CD4-positive, alpha-beta T cell treated with Interleukin-15 for 1 hour (primary cell): ENCODE results near the gene LRRC27.

ENCODE experiments used
- DNase-seq: peaks from one replicate; pipeline ENCODE4 v3.0.0-alpha.2; 2020

The LRRC27 gene

DNA sequence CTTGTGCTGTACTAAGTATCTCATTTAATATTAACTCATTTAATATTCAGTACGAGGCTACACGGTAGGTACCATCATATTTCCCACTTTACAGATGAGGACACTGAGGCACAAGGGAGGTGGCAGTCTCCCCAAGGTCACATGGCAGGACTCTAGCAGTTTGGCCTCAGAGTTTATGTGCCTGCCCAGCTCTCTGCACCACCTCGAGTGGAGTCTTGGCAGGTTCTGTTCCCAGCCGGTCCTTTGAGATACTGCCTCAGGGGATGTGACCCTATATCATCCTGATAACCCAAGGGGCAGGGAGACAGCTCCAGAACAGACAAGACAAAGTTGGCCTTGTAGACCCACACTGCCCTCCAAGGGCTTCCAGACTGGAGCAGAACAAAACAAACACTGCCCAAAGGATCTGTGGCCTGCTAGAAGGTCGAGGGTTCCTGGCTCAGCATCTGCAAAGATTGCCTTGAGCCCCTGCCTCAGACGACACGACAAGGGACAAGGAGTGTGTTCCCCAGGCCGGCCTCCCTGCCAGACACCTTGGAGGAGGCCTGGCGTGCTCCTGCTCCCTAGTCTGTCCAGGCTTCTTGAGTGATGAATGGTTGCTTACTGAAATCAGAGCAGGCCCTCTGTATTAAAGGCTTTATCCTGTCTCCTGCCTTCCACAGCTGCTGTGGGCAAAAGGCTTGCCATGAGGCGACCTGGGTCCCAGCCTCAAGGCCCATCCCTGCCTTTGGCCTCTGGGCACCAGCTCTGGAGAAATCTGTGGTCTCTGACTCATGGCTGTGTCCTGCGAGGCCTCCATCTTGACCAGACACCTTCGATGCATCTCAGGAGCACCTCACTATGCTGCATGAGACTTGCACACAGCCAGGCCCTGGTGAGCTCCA lies 61.1 kb downstream of the LRRC27 start:
- DNase-seq: no peak

DNA sequence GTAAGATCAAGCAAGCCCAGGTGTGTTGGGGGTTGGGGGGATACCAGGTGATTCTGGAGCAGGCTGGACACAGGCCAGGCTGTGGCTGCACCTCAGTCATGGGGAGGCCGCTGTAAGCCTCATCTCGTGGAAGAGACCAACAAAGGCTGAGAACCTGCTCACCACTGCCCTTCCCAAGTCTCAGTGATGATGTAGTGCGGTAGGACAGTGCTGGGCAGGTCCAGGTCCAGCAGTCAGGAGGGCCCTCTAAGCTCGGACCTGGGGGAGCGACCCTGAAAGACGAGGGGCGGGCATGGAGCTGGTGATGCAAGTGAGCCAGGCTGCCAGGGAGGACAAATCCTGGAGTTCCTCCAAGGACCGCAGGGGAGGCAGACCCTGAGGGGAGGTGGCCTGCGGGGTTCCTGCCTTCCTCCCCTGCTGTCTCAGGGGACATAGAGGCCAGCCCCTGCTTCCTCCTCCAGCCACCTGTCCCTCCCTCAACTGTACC lies 61.7 kb downstream of the LRRC27 start:
- no peak for DNase-seq

DNA sequence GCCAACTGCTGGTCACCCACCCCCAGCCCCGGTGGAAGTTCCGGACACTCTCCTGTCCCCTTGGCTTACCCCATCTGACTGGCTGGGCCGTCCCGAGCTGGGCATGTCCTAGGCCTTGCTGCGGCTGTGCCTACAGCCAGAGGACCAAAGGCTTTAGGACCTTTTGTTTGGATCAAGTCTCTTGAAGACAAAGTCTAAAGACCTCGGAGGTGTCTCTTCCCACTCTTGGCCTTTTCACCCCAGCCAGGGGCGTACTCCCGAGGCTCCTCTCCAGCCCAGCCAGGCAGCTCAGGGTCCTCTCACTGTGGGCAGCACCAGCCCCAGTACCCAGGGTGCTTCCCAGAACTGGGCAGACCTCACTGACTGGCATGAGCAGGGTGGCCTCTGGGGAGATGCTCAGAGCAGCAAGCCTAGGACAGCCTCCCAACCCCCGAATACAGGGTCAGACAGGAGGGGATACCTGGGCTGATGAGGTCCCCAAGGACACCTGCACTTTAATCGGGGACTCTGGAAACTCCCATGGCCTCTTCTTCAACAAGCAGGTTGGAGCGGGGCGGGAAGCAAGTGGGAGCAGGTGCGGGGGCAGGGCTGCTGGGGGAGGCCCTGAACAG lies 62.3 kb downstream of the LRRC27 start:
- DNase-seq: no peak

DNA sequence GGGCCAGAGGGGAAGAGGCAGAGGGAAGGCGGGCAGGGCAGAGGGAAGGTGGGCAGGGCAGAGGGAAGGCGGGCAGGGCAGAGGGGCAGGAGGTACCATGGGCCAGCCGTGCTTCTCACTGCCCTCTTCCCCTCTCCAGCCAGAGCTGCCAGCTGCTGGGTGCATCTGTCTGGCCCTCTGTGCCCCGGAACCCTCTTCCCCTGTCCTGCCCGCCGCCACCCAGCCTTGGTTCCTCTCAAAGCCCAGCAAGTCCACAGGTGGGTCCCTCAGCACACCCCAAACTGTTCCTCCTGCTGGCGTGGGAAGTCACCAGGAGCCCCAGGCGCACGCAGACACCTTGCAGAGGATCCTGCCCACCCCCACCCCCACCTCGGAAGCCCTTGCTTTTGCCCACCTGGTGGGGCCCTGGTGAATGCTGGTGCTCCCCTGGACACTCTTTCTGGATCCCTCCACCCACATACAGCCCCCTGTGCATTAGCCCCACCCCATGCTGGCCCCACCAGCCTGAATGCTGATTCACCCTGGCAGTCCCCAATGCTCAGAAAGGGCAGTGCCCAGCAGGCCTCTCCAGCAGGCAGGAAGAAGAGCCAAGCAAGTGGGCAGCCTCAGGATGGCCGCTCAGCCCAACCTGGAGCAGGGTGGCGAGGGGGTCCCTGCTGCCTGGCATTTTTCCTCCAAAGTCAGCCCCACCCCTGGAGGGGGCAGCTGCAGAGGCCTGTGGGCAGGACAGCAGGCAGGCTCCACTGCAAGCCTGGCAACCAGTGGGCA lies 63.1 kb downstream of the LRRC27 start:
- no peak for DNase-seq

DNA sequence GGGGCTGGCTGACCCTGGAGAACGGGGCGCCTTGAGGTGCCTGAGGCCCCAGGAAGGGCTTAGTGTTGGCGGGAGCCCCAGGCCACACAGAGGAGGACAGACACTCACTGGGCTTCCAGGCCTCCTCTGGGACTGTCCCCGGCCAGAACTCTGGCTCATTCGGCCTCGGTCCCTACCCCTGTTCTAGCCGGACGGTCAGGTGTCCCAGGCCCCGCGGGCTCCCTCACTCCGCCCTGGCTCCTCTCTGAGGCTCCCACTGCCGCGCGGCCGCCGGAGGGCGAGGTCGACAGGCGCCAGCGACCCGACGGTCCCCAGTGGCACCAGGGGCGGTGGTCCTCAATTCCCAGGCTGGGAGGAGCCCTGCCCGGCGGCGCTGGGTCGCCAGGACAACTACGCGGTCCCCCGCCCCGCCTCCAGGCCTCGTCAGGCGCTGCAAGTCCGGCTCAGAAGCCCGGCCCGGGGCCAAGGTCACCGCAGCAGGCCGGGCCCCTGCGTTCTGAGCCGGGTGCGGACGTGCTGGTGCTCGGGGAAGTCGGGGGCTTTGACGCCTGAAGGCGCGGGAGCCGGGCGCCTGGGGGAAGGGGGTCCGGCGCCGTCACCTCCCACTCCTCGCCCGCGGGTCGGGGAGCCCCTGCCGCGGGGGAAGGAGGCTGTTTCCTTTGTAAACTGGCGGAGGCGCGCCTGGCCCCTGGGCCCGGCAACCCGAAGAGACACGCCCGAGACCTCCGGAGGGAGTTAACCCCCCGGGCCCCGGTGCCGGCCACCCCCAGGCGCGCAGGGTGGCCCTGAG lies 63.9 kb downstream of the LRRC27 start:
- DNase-seq: peak; percentile 35

DNA sequence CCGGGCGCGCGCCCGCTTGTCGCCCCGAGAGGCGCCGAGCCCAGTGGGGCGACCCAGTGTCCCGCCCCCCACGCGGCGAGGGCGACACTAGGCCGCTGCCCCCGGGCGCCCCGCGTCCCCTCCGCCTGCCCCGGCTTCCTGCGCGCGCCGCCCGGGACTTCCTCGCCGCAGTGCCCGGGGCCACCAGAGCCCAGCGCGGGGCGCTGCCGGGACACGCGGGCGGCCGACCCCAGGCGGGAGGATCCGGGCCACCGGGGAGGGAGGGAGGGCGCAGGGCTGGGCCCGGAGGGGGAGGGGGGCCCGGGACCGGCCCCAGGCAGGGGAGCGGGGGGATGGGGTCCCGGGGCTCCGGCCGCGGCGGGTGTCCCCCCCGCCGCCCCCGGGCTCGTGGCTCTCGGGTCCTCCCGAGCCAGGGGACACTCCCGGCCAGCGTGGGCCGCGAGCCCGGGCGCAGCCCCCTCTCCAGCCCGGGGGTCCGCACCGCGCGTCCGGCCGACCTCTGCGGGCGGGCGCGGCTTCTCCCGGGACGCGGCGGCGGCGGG lies 64.6 kb downstream of the LRRC27 start:
- DNase-seq: peak; percentile 80

DNA sequence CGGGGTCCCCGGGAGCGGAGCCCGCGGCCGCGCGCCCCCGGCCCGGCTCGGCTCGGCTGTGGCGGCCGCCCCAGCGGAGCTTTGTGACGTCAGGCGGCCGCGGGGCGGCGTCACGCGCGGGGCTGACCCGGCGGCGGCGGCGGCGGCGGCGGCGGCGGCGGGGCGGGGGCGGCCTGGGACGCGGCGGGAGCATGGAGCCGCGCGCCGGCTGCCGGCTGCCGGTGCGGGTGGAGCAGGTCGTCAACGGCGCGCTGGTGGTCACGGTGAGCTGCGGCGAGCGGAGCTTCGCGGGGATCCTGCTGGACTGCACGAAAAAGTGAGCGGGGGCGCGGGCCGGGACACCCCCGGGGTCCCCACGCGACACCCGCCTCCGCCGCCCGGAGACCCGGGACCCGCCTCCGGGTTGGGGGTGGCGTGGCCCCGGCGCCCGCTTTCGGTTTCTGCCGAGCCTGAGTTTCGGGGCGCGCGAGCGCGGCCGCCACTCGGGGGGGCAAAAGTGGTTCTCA lies 65.1 kb downstream of the LRRC27 start, which contains the start of gene PWWP2B:
Gene PWWP2B (plus strand): TSS at position 165 of the 506 bp plus-strand sequence. CDS start 27 bp downstream, at position 192.
- peak; percentile 66 for DNase-seq

DNA sequence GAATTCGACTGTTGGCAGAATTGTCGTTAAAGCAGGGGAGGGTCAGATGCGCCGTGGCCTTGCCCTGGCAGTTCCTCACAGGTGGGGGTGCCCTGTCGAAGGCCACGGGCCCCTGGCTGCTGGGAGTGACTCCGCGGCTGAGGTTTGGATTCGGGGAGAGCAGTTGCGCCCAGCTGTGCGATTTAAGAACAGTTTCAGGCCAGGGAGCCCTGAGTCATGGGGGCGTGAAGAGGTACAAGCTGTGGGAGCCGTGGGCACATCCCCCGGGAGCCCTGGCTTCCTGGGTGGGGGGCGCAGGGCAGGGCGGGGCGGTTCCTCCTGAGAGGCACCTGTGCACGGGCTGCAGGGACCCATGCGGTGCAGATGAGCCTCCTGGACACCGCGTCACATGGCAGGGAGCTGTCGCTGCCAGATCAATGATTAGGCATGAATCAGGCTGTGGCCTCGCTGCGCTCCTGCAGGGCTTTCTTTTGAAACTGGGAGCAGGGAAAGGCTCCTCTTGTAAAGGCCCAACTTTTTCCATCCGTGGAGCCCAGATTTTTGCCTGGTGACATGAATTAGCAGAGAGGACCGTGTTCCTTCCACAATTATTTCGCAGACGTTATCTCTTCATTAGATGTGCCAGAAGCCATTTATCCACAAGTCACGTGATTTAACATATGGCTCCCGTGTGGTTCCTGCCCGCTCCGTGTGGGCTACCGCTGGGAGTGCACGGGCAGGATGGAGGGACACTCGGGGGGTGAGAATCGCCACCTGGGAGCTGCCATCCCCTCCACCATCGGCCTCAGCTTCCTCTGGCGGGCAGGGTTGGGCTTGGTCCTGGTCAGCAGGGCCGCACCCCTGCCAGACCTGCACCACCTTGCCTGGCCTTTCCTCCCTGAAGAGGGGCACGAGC lies 65.9 kb downstream of the LRRC27 start:
- DNase-seq: peak; percentile 46

DNA sequence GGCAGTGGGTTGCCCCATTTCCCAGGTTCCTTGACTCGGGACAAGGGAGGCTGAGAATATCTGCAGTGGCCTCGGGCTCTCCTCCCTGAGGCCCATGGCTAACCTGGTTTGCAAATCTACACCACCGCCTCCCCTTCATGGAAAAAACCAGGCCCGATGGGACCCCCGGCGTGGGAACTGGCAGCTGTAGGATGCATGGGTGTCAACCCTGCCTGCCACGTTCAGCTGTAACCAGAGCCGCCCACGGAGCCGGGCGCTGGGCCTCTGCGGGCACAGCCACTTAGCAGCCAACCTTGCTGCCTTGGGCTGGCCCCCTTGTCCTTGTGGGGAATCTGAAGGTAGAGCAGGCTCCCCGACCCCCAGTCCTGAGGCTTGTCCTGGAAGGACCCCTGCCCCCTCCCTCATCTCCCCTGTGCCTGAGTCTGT lies 66.6 kb downstream of the LRRC27 start:
- no peak for DNase-seq

DNA sequence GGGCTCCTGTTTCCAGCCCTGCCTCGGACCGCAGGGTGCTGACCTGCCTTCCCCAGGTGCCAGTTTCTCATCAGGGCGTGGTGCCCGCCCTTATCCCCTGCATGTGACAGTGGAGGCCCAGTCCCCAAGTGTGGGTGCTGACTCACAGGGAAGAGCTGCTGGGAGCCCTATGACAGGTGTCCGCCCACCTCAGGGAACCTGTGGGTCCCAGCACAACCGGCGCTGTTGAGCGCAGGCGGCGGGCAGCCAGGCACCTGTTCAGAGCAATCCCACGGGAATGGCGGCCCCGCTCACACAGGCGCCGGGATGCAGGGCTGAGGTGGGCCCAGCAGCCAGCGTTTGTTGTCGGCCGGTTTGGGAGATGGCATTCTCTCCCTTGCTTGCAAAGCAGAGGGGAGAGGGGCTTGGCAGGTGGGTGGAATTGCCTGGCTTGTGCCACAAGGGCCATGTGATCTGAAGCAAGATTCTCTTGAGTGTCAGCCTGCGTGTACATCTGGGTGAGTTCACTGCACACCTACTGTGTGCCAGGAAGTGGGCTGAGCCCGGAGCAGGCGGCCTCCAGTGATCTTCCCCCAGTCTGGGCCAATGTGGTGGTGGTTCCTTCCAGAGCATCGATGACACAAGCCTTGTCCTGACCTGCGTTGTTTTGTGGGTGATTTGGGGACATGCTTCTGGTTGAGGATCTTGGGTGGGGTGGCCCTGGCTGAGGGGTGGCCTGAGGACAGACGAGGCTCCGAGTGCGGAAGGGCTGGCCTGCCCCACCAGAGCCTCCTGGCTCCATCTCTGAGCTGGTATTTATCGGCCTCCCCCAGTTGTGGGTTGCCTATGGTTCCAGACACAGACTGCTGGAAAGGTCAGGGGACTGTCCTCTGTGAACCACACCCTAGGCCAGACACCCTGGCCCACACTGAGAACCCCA lies 67.4 kb downstream of the LRRC27 start:
- no peak for DNase-seq

DNA sequence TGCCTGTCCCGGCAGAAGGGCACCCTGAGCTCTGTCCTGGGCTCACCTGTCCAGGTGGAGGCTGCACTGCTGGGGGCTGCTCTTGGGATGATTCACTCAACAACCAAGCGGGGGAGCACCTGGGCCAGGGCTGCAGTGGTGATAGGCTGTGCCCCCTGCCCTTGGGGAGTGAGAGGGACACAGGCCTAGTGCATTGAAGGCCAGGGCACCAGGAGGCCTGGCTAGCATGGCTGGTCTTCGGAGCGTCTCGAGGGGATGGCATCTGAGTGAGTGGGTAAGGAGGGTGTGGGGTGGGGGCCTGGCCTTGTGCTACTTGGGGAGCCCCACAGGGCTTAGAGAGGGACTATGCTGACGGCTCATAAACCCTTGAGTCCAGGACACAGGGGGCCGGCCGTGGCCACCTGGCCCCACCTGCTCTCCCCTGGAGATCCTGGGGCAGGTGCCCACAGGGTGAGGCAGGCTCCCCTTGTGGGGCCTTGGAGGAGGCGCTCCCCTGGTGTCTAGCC lies 68.1 kb downstream of the LRRC27 start:
- DNase-seq: no peak

DNA sequence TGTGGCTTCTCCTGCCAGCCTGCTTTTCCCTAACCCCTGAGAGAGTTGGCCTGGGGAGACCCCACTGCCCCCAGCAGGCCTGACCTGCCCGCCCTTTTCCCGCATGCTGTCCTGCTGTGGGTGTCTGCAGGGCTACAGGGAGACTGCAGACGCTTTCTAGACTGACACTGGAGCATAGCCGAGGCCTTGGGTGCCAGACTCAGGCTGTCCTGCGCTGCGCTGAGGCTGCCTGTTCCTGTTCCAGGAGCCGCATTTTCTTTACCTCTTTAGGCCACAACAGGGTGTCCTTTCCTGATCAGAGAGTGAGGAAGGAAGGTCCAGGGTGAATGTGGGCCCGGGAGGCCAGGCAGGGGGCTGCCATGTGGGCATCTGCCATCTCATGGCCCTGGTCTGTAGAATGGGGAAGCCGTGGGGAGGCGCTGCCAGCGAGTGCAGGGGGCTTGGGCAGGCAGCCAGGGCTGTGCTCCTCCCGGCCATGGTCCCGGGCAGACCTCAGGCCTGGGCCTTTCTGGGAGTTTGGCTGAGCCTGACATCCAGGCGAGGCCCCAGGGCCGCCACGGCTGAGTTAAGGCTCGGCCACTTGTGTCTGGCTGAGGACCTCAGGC lies 68.7 kb downstream of the LRRC27 start:
- DNase-seq: no peak

DNA sequence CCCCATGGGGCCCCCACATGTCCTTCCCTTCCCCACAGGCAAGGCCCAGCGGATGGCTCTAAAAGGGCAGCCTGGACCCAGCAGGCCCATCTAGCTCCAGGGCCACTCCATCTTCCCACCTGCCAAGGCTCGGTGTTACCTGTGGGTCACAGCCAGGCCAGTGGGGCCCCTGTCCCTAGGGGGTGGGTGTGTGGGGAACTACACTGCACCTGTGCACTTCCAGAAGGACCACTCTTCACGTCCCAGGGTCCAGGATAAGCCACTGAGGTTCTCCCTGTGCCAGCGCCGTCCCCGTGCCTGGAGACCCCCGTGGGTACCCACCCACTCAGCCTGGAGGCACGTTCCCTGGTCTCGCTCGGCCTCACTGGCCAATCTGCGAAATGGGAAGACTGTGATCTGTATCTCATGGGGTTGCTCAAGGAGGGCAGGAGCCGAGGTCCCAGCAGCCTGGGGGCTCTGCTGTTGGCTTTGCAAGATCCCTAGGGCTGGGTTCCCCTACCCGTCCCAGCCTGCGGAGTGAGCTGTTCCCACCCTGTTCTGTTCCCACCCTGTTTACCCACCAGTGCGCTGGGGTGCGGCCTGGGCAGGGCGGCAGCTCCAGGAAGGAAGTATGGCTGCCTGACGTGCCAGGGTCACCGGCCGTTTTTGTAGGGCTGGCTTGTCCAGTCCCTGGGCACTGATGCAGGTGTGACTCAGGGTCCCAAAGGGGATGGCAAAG lies 69.6 kb downstream of the LRRC27 start:
- no peak for DNase-seq

DNA sequence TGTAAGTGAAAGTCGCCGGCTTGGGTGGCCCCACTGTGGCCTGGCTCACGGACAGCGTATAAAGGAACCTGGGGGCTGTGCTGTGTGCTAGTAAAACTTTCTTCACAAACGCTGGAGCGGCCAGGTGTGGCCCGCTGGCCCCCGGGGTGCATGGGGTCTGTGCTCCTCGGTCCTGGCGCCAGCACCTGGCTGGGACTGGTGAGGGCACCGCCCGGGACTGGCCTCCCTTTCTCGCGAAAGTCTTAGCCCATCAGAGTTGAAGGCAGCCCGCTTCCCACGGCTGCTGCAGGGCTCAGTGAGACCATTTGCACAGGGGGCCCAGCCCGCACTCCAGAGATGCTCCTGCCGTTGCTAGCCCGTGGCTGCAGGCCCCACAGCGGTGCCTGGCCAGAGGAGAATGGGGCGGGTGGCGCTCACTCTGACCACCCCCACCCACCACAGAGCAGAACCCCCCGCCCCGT lies 70.8 kb downstream of the LRRC27 start:
- DNase-seq: no peak

DNA sequence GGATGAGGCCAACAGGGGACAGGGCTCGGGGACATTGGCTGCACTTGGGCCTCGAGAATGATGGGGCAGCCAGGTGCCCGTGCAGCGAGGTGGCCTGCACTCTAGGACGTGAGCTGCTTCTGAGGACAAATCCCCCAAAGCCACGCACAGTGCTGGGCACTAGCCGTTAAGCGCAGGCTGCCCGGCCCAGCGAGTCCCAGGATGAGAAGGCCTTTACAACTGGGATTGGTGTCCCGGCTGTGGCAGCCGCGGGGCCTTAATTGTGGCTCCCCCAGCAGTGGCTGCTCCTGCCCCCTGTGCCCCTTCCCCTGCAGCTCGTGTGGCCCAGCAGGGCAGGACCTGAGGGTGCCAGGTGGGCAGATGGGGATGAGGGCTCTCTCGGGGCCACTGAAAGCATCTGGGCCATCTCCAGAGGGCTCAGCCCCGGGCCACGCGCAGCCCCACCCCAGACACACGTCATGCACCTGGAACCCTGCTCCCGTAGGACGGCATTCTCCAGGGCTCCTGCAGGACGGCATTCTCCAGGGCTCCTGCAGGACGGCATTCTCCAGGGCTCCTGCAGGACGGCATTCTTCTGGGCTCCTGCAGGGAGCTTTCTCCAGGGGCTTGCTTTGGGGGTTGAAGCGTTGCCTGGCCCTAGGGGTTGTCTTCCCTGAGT lies 71.6 kb downstream of the LRRC27 start:
- DNase-seq: no peak

DNA sequence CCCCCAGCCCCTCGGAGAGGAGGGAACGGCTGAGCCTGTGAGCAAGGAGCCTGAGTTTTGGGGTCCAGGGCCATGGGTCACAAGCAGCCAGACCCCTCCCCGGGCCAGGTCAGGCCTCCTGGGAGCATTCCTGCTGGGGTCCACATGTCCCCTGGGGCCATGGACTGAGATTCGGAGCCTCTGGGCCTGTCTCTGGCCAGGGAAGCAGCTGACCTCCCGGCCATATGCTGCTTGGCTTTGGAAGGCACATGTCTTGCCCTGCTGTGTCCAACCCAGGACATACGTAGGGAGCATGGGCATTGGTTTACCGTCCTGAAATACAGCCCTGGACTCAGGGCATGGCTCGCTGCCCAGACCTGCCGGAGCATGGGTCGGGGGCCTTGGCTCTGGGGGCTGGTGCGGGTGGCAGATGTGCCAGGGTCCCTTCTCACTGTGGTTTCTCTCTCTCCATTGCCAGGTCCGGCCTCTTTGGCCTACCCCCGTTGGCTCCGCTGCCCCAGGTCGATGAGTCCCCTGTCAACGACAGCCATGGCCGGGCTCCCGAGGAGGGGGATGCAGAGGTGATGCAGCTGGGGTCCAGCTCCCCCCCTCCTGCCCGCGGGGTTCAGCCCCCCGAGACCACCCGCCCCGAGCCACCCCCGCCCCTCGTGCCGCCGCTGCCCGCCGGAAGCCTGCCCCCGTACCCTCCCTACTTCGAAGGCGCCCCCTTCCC lies 72.3 kb downstream of the LRRC27 start:
- DNase-seq: no peak

DNA sequence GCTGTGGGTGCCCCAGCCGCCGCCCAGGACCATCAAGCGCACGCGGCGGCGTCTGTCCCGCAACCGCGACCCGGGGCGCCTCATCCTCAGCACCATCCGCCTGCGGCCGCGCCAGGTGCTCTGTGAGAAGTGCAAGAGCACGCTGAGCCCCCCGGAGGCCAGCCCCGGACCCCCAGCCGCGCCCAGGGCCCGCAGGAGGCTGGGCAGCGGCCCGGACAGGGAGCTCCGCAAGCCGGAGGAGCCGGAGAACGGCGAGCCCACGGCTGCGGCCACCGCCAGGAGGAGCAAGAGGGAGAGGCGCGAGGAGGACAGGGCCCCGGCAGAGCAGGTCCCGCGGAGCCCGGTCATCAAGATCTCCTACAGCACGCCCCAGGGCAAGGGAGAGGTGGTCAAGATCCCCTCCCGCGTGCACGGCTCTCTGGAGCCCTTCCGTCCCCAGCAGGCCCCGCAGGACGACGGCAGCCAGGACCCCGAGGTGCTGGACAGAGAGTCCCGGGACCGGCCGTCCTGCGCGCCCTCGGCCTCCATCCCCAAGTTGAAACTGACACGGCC lies 73.0 kb downstream of the LRRC27 start:
- no peak for DNase-seq
